ENCODE data around the gene KCTD5. TPM values are rescaled to one million over a fixed set of nuclear protein-coding genes. Genes with fewer than 3 reads are reported as not detected.

KCTD5 gene
- total RNA-seq, 1 experiment from 2014 or later, result 27.8 TPM

DNA sequence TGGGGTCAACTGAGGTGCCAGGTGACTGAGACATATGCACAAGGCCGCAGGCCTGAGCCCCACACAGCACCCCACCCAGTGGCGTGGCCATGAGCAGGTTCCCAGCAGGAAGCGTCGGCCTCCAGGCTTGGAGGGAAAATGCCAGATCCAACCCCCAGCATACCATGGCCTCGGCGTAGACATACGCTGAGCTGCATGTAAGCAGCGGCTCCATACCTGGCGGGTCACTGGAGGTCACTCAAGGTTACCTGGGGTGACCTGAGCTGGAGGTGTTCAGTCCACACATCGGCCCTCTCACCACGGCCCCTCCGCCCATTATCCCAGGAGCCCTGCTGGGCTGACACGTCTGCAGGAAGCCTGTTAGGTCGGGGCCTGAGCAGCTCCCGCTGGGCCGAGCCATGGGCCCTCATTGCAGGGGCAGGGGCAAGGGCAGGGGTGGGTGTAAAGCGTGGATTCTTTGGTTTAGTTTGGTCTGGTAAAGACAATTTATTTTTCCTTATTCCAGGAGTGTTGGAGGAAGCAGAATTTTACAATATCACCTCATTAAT, 15.2 kb downstream of the KCTD5 start (continued):
- no peak for TF ChIP-seq NR1H2 (CRISPR knock-in tag; IDR thresholded peaks at IDR 0.05)

DNA sequence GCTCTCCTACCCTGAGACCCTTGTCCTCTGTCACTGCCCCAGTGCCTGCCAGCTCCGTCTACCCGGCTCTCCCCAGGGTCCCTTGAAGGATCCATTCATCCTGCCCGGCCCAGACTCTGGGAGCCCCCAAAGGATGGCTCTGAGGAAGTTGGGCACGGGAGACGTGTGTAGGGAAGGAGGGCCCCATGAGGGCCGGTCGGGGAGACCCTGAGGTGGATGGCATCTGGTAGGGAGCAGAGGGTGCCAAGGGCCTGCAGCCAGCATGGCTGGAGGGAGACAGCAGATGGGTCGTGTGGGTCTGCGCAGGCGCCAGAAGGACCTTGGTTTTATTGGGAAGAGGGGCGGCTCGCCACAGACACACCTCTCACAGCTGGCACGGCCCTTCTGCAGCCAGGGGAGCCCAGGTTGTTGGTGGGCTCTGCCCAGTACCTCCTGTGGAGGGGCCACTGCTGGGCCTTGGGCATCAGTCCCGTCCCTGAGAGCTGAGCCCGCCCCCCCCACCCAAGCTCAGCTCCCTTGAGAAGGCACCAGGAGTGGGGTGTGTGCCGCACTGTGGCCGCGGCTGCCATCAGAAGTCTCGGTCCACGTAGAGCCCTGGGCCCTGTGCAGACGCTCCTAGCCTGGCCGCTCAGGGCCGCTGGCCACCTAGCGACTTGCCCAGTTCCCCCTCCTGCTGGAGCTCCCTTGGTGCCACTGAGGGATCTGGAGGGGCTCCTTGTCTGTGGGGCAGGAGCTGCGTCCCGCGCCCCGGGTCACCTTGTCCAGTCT, 16.0 kb downstream of the KCTD5 start:
- ChIA-PET CTCF (no interaction called here), POLR2A (no interaction called here)
- Mint-ChIP-seq H3K9me3 (no peaks in the 10 kb centered on the region), H3K36me3 (no peaks in the 10 kb centered on the region; the same call in 1 of the 2 replicates), H3K27me3 (ENCODE audit: low read depth) (no peaks in the 10 kb centered on the region), H3K4me3 (no peak overlapping the region), H3K4me1 (peaks cover 2% of the 10 kb centered on the region; the same call in 1 of the 2 replicates), H3K27ac (no peak overlapping the region)
- ATAC-seq (no peak), DNase-seq (ENCODE audit: low spot score) (no peak)
- TF ChIP-seq OVOL2 (CRISPR knock-in tag; IDR thresholded peaks at IDR 0.05; ENCODE audit: borderline replicate concordance) (no peak), CBFB (CRISPR knock-in tag; IDR thresholded peaks at IDR 0.05; ENCODE audit: low read depth) (no peak), ZNF423 (CRISPR knock-in tag; IDR thresholded peaks at IDR 0.05) (no peak), RORB (CRISPR knock-in tag; IDR thresholded peaks at IDR 0.05) (no peak), ZNF416 (CRISPR knock-in tag; IDR thresholded peaks at IDR 0.05) (no peak), CREB1 (CRISPR knock-in tag; IDR thresholded peaks at IDR 0.05) (no peak), NFE2L1 (CRISPR knock-in tag; IDR thresholded peaks at IDR 0.05) (no peak), NFATC4 (CRISPR knock-in tag; IDR thresholded peaks at IDR 0.05) (no peak), ZNF396 (CRISPR knock-in tag; IDR thresholded peaks at IDR 0.05; ENCODE audit: borderline replicate concordance) (no peak), NR1H2 (CRISPR knock-in tag; IDR thresholded peaks at IDR 0.05) (no peak)
- TF ChIP-seq, protein P1, sequence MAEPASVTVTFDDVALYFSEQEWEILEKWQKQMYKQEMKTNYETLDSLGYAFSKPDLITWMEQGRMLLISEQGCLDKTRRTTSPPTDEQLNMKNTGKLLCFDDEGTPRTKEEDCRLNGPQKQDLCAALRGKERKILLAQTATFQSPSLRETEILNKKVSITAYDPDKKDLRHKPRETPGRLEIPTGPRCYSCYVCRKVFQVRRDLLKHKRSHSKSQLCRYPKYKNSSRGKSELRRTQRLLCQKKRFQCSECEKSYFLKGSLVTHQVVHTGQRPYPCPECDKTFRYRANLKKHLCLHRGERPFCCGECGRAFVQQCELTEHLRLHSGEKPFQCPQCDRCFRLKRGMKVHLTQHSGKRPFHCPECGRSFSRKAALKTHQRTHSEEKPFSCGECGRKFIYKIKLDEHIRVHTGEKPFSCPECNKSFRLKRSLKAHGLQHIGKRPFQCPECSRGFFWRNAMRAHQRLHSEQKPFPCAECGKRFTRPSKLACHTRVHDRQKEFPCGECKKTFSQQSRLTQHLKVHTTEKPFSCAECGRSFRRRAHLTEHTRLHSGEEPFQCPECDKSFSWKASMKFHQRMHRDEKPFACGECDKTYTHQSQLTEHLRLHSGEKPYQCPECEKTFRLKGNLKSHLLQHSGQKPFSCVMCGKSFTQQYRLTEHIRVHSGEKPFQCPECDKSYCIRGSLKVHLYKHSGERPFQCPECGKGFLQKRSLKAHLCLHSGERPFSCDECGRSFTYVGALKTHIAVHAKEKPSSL (CRISPR knock-in tag; conservative IDR thresholded peaks at IDR 0.05), result no peak
- TF ChIP-seq, protein P2, sequence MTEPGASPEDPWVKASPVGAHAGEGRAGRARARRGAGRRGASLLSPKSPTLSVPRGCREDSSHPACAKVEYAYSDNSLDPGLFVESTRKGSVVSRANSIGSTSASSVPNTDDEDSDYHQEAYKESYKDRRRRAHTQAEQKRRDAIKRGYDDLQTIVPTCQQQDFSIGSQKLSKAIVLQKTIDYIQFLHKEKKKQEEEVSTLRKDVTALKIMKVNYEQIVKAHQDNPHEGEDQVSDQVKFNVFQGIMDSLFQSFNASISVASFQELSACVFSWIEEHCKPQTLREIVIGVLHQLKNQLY (CRISPR knock-in tag; IDR thresholded peaks at IDR 0.05), result no peak
- TF ChIP-seq, protein P3, sequence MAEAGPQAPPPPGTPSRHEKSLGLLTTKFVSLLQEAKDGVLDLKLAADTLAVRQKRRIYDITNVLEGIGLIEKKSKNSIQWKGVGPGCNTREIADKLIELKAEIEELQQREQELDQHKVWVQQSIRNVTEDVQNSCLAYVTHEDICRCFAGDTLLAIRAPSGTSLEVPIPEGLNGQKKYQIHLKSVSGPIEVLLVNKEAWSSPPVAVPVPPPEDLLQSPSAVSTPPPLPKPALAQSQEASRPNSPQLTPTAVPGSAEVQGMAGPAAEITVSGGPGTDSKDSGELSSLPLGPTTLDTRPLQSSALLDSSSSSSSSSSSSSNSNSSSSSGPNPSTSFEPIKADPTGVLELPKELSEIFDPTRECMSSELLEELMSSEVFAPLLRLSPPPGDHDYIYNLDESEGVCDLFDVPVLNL (CRISPR knock-in tag; IDR thresholded peaks at IDR 0.05; ENCODE audit: borderline replicate concordance, low read depth), result no peak
- TF ChIP-seq, protein P4, sequence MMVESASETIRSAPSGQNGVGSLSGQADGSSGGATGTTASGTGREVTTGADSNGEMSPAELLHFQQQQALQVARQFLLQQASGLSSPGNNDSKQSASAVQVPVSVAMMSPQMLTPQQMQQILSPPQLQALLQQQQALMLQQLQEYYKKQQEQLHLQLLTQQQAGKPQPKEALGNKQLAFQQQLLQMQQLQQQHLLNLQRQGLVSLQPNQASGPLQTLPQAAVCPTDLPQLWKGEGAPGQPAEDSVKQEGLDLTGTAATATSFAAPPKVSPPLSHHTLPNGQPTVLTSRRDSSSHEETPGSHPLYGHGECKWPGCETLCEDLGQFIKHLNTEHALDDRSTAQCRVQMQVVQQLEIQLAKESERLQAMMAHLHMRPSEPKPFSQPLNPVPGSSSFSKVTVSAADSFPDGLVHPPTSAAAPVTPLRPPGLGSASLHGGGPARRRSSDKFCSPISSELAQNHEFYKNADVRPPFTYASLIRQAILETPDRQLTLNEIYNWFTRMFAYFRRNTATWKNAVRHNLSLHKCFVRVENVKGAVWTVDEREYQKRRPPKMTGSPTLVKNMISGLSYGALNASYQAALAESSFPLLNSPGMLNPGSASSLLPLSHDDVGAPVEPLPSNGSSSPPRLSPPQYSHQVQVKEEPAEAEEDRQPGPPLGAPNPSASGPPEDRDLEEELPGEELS (CRISPR knock-in tag; IDR thresholded peaks at IDR 0.05), result no peak
- TF ChIP-seq, protein P5, sequence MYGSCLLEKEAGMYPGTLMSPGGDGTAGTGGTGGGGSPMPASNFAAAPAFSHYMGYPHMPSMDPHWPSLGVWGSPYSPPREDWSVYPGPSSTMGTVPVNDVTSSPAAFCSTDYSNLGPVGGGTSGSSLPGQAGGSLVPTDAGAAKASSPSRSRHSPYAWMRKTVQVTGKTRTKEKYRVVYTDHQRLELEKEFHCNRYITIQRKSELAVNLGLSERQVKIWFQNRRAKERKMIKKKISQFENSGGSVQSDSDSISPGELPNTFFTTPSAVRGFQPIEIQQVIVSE (CRISPR knock-in tag; IDR thresholded peaks at IDR 0.05; ENCODE audit: borderline replicate concordance), result no peak
